ENCODE measurements around the gene CANX.
A peak's percentile ranks its signal among the peaks of the same experiment; 100 is the strongest.
"Not testable (repeated sequence)": the region's sequence is repeated elsewhere in the genome, so short reads cannot be mapped to it uniquely, and the experiment has no call there.

The CANX gene, protein sequence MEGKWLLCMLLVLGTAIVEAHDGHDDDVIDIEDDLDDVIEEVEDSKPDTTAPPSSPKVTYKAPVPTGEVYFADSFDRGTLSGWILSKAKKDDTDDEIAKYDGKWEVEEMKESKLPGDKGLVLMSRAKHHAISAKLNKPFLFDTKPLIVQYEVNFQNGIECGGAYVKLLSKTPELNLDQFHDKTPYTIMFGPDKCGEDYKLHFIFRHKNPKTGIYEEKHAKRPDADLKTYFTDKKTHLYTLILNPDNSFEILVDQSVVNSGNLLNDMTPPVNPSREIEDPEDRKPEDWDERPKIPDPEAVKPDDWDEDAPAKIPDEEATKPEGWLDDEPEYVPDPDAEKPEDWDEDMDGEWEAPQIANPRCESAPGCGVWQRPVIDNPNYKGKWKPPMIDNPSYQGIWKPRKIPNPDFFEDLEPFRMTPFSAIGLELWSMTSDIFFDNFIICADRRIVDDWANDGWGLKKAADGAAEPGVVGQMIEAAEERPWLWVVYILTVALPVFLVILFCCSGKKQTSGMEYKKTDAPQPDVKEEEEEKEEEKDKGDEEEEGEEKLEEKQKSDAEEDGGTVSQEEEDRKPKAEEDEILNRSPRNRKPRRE
- total RNA-seq: 439 to 1,504 (median 725) reads per million in 9 experiments

DNA sequence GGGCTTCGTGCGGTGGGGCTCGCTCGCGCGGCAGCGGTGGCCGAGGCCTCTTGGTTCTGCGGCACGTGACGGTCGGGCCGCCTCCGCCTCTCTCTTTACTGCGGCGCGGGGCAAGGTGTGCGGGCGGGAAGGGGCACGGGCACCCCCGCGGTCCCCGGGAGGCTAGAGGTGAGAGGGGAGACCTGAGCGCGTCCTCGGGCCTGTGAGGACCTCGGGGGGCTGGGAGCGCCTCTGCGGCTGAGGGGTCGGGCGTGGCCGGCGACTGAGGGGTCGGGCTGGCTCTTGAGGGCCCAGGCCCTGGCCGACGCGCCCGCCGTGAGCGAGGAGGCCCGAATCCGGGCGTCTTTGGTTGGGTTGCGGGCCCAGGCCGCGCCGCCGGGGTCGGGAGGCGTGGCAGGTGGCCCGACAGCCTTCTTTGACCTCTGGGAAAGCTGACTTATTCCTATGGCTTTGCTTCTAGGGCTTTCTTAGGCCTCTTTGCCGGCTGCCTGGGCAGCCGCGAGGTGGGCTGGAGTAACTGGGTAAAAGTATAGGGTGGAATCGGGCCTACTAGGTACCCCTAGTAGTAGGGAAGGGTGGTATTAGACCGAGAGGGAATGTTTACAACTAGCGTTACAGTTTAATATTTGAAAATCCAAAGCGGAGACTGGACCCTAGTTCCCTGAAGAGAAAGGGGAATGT, at the start of gene CANX:
Gene CANX (plus strand): TSS at position 33 of the 681 bp plus-strand sequence. CDS start 6,715 bp downstream, outside the sequence.
- Mint-ChIP-seq H3K27me3 (no peaks in the 10 kb centered on the region), H3K27ac (peak within 1 kb of the TSS; percentile 98 to 100), H3K4me1 (ENCODE audit: low read depth in 2 of 2) (peaks cover 37 to 50% of the 10 kb centered on the region in 2 donors), H3K9me3 (no peaks in the 10 kb centered on the region), H3K36me3 (ENCODE audit: insufficient read depth) (peaks cover 42% of the 10 kb centered on the region), H3K4me3 (peak within 1 kb of the TSS; percentile 95 to 98)
- ATAC-seq (replicated peaks): no peak
- DNase-seq: no peak

DNA sequence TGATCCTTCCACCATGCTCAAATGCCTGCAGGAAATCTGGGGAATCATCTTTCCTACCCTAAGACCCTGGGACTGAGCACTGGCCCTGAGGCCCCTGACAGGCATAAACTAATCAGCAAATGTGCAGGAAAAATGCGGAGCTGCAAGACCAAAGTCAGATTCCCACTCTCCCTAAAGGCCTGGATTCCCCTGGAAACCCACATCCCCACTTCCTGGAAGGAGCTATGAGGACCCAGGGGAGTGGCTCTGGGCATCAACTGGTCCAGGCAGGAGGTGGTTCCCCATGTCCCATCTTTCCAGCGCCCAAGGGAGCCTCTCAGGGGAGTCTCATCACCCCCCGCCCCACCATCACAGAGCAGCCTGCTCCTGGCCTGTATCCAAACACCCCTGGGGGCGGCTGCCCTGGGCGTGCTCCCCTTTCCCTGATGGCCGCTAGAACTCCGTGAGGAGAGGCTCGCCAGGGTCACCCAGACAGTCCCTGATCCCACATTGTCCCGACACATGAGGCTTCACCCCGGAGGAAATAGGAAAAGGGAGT, 49.5 kb upstream of the CANX start:
- not testable (repeated sequence) for H3K27ac Mint-ChIP-seq; ATAC-seq (replicated peaks); H3K36me3 Mint-ChIP-seq (ENCODE audit: insufficient read depth)

DNA sequence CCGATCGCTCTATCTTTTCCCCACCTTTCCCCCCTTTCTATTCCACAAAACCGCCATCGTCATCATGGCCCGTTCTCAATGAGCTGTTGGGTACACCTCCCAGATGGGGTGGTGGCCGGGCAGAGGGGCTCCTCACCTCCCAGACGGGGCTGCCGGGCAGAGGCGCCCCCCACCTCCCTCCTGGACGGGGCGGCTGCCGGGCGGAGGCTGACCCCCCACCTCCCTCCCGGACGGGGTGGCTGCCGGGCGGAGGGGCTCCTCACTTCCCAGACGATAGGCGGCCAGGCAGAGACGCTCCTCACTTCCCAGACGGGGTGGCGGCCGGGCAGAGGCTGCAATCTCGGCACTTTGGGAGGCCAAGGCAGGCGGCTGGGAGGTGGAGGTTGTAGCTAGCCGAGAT, 48.5 kb upstream of the CANX start:
- H3K36me3 Mint-ChIP-seq (ENCODE audit: insufficient read depth); ATAC-seq (replicated peaks); H3K9me3 Mint-ChIP-seq: not testable (repeated sequence)

More for the DNA sequence above, 49.5 kb upstream of the CANX start:
- not testable (repeated sequence) for H3K27me3 Mint-ChIP-seq; H3K9me3 Mint-ChIP-seq; H3K4me1 Mint-ChIP-seq (ENCODE audit: low read depth in 2 of 2); H3K4me3 Mint-ChIP-seq; DNase-seq

DNA sequence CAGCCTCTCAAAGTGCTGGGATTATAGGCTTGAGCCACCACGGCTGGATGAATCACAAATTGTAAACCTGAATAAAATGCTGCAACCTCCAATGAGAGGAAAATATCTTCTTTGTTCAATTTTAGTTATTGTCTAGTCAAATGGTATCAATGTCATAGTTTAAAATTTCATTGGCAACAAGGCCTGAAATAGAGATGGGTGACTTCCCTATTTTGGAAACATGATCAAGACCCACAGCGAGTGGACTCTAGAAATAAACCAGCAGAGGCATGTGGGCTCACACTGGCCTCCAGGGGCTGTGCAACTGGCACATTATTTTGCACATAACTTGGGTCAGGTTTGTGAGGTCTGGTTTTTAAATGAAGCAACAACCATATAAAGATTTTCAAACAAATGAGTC, 45.6 kb upstream of the CANX start:
- ATAC-seq (replicated peaks); DNase-seq; H3K9me3 Mint-ChIP-seq; H3K36me3 Mint-ChIP-seq (ENCODE audit: insufficient read depth); H3K4me1 Mint-ChIP-seq (ENCODE audit: low read depth in 2 of 2); H3K27ac Mint-ChIP-seq; H3K4me3 Mint-ChIP-seq; H3K27me3 Mint-ChIP-seq: not testable (repeated sequence)

More for the DNA sequence above, 48.5 kb upstream of the CANX start:
- not testable (repeated sequence) for H3K4me3 Mint-ChIP-seq; H3K4me1 Mint-ChIP-seq (ENCODE audit: low read depth in 2 of 2); H3K27ac Mint-ChIP-seq; DNase-seq; H3K27me3 Mint-ChIP-seq

DNA sequence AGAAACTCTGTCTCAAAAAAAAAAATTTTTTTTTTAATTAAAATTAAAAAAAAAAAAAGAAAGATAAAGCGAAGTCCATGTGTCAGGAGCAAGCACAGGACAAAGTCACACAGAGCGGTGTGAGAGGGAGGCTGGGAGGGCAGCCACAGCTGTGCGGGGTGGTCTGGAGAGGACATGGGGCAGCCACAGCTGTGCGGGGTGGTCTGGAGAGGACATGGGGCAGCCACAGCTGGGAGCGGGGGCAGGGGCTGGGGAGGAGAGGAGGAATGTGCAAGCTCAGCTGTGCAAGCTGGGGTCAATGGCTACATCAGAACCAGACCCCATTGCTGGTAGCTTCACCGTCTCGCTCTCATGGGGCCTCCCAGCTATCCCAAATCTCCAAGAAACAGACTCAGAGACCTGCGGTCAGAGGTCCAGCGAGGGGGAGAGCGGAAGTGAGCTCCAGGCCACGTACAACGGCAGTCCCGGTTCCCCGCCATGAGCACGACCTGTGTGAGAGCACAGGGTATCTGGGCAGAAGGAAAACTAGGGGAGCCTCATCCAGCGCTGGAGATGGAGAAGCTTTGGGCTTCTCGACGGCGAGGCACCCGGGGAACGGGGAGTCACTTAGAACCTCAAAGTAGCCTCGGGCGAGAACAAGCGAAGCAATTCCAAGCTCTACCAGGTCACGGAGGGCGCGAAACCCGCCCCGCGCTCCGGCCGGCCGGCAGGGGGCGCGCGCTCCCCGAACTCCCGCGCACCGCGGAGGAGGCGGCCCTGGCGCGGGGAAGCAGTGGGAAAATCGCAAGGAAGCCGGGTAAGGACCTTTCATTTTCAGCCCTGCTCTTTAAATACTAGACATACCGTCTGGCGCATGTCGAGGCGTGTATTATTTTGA, 41.2 kb upstream of the CANX start:
- H3K27ac Mint-ChIP-seq; H3K4me1 Mint-ChIP-seq (ENCODE audit: low read depth in 2 of 2); H3K36me3 Mint-ChIP-seq (ENCODE audit: insufficient read depth); H3K27me3 Mint-ChIP-seq; H3K4me3 Mint-ChIP-seq; H3K9me3 Mint-ChIP-seq: not testable (repeated sequence)
- peak in 1 of 3 experiments; percentile 16 for DNase-seq
- ATAC-seq (replicated peaks): peak; percentile 95

DNA sequence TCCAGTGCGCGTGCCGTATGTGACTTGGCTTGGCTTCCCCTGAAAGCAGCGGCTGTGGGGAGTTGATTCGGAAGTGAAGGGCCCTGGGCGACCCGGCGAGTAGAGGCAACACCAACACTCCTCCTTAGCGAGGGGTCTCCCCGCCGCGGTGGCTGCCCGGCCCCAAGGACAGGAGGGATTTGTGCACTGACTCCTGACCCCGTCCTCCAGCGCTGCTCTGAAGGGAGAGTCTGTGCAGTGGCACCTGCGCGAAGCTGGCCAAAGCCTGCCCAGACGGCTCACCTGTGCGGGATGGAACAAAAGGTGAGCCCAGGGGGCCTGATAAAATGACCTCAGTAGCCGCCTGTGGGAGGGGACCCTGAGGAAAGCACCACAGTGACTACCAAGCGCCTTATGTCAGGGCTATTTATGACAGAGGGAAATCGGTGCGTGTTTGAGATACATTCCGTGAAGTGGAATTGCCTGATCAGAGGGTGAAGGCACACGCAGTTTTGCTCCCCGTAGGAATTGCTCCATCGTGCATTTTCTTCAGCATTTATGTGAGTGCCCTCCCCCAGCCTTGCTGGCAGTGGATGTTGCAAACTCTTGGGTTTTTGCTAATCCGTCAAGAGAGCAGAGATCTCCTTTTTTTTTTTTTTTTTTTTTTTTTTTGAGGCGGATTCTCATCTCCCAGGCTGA, 40.4 kb upstream of the CANX start:
- not testable (repeated sequence) for H3K9me3 Mint-ChIP-seq; H3K27me3 Mint-ChIP-seq; DNase-seq; ATAC-seq (replicated peaks); H3K4me1 Mint-ChIP-seq (ENCODE audit: low read depth in 2 of 2); H3K36me3 Mint-ChIP-seq (ENCODE audit: insufficient read depth)
- Mint-ChIP-seq H3K27ac (peak overlapping the region in 1 of 2 donors; percentile 44), H3K4me3 (peak overlapping the region; percentile 50 to 70)

DNA sequence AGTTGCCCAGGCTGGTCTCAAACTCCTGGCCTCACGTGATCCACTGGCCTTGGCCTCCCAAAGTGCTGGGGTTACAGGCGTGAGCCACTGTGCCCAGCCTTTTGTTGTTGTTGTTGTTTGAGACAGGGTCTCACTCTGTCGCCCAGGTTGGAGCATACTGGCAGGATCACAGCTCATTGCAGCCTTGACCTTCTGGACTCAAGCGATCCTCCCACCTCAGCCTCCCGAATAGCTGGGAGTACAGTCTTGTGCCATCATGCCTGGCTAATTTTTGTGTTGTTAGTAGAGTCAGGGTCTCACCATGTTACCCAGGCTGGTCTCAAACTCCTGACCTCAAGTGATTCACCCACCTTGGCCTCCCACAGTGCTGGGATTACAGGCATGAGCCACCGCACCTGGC, 37.1 kb upstream of the CANX start:
- not testable (repeated sequence) for H3K27me3 Mint-ChIP-seq; H3K9me3 Mint-ChIP-seq; H3K27ac Mint-ChIP-seq; ATAC-seq (replicated peaks); H3K4me3 Mint-ChIP-seq; H3K36me3 Mint-ChIP-seq (ENCODE audit: insufficient read depth); DNase-seq; H3K4me1 Mint-ChIP-seq (ENCODE audit: low read depth in 2 of 2)

DNA sequence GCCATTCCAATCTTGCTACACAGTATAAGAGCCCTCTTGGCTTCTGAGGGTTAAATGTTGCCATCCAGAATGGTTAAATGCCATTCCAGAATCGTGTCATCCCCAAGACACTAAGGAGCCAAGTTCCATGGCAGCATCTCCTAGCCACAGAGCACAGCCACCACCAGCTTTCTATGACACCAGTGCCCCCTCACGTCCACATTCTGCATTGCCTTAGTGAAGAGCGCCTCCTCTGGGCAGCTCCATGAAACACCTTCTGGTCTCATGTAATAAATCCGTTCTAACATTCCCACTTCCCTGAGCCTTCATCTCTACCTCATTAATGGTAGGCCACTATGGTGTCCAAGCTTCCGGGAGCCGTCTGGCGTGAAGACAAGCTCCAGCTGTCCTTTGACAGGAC, 30.4 kb upstream of the CANX start:
- Mint-ChIP-seq H3K27ac (no peak overlapping the region), H3K36me3 (ENCODE audit: insufficient read depth) (peaks cover 6% of the 10 kb centered on the region), H3K4me1 (ENCODE audit: low read depth in 2 of 2) (peaks cover 3 to 4% of the 10 kb centered on the region in 2 donors), H3K27me3 (peaks cover 0 to 6% of the 10 kb centered on the region in 2 donors), H3K4me3 (no peak overlapping the region), H3K9me3 (no peaks in the 10 kb centered on the region)
- ATAC-seq (replicated peaks) (peak; percentile 90), DNase-seq (peak; percentile 52 to 54 (median 54))

DNA sequence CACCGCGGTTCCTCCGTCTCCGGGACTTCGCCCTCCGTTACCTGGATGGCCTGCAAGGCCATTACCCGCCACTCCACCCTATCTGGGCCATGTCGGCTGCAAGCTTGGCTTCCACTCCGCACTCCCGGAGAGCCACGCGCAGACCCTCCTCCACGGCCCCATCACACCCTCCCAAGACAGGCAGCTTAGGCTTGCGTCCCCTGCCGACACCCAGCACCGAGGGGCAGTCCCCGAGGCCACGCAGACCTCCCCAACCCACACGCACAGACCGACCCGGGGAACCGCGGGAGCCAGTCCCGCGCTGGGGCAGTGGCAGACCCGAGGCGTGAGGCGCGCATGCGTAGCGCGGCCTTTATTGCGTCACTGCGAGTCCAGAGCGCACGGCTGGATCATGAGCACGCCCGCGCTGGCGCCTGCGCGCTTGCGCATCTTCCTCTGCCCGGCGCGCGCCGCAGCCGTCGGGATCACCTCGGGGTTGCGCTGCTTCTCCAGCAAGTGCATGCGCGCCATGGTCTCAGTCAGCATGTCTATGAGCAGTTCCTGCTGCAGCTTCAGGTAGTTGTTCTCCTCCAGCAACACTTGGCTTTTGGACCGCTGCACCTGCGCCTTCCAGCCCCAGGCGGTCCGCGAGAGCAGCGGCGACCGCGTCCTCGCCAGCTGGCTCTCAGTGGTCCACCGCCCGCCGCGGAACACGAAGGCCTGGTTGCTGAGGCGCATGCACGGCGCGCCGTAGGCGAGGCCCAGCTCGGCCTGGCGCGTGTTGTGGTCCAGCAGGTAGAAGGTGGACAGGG, 20.3 kb upstream of the CANX start:
- Mint-ChIP-seq H3K4me3 (peak overlapping the region; percentile 98 to 99), H3K27ac (peak overlapping the region; percentile 99), H3K4me1 (ENCODE audit: low read depth in 2 of 2) (peaks cover 26 to 34% of the 10 kb centered on the region in 2 donors), H3K9me3 (no peaks in the 10 kb centered on the region), H3K27me3 (no peaks in the 10 kb centered on the region), H3K36me3 (ENCODE audit: insufficient read depth) (peaks cover 18% of the 10 kb centered on the region)
- ATAC-seq (replicated peaks) (peak; percentile 82), DNase-seq (peak; percentile 87 to 89 (median 89))

DNA sequence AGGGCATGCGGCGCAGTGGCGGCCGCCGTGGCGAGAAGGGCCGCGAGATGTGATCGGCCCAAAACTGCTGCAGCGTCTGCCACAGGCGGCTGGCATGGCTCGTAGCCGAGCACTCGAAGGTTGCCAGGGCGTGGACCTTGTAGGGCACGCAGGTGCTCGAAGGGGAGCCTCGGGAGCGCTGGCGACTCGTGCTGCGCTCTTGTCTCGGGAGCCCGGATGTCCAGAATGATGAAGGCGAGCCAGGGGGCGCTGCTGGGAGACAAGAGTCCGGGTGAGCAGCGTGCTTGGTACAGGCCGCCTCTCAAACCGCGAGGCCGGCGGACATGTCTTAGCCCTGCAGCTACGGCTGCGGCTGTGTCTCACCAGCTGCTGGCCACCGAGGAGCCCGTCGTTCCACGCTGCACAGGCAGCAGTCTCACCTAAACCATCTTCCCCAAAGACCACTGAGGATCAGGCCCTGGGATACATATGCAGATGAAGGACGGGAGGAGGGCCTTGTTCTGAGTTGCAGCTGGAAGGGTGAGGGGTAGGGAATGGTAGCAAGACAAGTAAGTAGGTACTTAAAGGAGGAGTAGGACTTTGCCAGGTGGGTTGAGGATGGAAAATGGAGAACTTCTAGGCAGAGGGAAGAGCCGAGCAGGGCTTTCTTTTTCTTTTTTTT, 19.6 kb upstream of the CANX start:
- Mint-ChIP-seq H3K36me3 (ENCODE audit: insufficient read depth) (peaks cover 18% of the 10 kb centered on the region), H3K9me3 (no peaks in the 10 kb centered on the region), H3K27ac (peak overlapping the region; percentile 99), H3K4me3 (peak overlapping the region; percentile 98 to 99), H3K4me1 (ENCODE audit: low read depth in 2 of 2) (peaks cover 26 to 34% of the 10 kb centered on the region in 2 donors), H3K27me3 (no peaks in the 10 kb centered on the region)
- DNase-seq (peak; percentile 54 to 67 (median 64)), ATAC-seq (replicated peaks) (peak; percentile 44)

DNA sequence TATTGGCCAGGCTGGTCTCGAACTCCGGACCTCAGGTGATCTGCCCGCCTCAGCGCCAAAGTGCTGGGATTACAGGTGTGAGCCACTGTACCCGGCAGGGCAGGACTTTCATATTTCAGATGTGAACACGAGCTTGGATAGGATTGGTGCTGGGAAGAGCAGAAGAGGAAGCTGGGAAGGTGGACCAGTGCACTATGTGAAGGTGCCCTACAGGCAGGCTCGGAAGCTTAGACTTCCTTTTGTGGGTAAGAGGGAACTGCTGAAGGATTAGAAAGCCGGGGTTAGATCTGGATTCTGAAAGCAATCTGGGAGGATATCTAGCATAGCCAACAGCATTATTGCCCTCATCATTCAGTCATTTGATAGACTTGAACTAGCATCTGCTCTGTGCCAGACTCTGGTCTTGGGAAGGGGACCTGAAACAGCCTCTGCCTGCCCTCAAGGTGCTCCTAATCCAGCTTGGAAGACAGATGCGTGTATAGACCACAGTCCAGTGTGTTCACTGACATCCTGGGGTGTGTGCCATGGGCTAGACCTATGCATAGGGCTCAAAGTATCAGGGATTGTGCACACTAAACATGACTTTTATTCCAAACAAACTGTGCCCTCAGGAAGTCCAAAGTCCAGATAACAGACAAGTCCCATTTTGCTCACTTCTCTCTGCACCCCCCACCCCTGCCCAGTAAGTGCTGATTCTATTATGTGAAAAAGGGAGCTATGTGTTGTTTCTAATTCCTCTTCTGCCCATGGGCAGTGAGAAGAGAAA, 18.6 kb upstream of the CANX start:
- H3K4me1 Mint-ChIP-seq (ENCODE audit: low read depth in 2 of 2): peaks cover 26 to 34% of the 10 kb centered on the region in 2 donors
- H3K27ac Mint-ChIP-seq: peak overlapping the region; percentile 32 to 99
- no peaks in the 10 kb centered on the region for H3K27me3 Mint-ChIP-seq
- H3K36me3 Mint-ChIP-seq (ENCODE audit: insufficient read depth): peaks cover 16% of the 10 kb centered on the region
- H3K4me3 Mint-ChIP-seq: peak overlapping the region; percentile 63 to 64
- DNase-seq (no peak), ATAC-seq (replicated peaks) (no peak)
- H3K9me3 Mint-ChIP-seq: no peaks in the 10 kb centered on the region

Measured in effector memory CD8-positive, alpha-beta T cell (primary cell).